HFF-Myc (cell line): ENCODE measurements around the gene SPATA13.

Experiments used
- DNase-seq: peaks from one replicate; pipeline ENCODE4 v3.0.0-alpha.2; 2011; ENCODE audit warnings: low read depth; ENCODE audit errors: extremely low read depth
- H3K4me3 ChIP-seq: replicated peaks from 2 replicates; pipeline ENCODE4 v1.5.1; 2011; ENCODE audit warnings: low read depth, mild to moderate bottlenecking, control low read depth, low read length
- TF ChIP-seq, protein P1 (sequence below): IDR thresholded peaks from 2 replicates; pipeline ENCODE4 v1.5.1; 2012; ENCODE audit warnings: mild to moderate bottlenecking, low read depth, low read length, control low read depth; ENCODE audit errors: missing control alignments

The SPATA13 gene

DNA sequence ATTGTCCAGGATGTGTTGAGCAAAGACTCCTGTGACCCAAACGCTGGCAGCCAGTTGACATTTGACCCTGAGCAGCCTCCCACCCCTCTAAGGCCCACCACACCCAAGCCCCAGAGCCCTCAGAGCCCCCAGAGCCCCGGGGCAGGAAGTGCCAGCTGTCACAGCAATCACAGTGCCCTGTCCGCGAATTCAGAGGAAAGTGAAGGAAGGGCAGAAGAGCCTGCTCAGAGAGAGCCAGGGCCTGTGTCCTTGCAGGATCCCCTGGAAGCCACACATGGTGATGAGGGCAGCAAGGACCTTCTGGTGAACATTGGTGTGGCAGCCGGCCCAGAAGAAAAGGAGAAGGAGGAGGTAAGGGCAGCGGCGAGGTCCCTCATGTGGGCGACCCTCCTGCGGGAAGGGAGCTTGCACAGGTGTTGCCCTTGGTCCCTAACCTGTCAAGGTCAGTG, 63.7 kb downstream of the SPATA13 start:
- DNase-seq: no peak
- no peak overlapping the region for H3K4me3 ChIP-seq
- TF ChIP-seq, protein P1, sequence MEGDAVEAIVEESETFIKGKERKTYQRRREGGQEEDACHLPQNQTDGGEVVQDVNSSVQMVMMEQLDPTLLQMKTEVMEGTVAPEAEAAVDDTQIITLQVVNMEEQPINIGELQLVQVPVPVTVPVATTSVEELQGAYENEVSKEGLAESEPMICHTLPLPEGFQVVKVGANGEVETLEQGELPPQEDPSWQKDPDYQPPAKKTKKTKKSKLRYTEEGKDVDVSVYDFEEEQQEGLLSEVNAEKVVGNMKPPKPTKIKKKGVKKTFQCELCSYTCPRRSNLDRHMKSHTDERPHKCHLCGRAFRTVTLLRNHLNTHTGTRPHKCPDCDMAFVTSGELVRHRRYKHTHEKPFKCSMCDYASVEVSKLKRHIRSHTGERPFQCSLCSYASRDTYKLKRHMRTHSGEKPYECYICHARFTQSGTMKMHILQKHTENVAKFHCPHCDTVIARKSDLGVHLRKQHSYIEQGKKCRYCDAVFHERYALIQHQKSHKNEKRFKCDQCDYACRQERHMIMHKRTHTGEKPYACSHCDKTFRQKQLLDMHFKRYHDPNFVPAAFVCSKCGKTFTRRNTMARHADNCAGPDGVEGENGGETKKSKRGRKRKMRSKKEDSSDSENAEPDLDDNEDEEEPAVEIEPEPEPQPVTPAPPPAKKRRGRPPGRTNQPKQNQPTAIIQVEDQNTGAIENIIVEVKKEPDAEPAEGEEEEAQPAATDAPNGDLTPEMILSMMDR: no peak

DNA sequence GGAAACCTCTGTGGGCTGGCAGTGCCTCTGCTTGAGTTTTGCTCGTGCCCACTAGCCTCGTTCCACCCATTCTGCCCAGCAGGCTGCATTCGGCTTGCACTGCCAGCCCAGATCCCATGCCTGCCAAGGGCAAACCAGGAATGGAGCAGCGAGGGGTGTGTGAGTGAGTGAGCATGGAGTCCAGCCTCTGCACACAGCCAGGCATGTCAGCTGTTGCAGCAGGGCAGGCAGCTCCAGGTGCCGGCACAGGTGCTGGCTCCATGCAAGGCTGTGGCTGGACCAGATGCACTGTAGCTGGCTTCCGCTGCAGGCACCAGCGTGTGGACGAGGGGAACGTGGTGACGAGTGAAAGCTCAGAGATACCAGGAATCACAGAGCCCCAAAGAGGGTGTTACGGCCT, 64.5 kb downstream of the SPATA13 start:
- TF ChIP-seq, protein P1: no peak
- no peak for DNase-seq
- no peak overlapping the region for H3K4me3 ChIP-seq

- TF ChIP-seq, protein P1: no peak
Observed at GRCh38 chr13:24225930-24226329, 65.4 kb downstream of the SPATA13 start.

GRCh38 chr13:24226762-24227161, 66.2 kb downstream of the SPATA13 start:
- no peak for DNase-seq
- TF ChIP-seq, protein P1: no peak
- no peak overlapping the region for H3K4me3 ChIP-seq

More at GRCh38 chr13:24225930-24226329, 65.4 kb downstream of the SPATA13 start:
- no peak for DNase-seq
- H3K4me3 ChIP-seq: no peak overlapping the region

DNA sequence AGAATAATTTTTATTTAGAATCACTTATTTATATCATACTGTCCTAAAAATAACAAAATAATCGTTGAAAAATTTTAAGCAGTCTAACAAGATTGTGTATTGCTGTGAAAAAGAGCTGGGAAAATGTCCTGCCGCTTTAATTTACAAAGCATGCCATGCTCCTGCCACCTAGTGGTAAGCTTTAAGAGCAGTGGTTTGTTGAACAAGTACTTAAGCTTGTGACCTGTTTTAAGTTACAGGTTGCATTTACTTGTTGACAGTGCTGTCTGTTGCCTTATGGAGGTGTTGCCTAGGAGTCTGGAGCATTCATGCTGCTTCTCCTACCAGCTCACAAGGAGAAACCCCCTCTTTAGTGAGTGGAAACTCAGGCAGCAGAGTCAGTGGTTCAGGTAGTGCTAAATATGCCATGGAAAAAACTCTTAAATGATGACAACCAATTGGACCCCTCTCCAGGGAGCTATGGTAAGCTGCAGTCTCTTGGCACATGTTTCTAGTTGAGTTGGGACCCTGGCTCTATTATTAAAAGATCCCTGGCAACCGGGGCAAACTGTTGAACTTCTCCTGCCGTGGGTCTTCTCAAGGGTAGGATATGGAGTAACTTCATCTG, 68.4 kb downstream of the SPATA13 start:
- TF ChIP-seq, protein P1: peak; percentile 88
- no peak overlapping the region for H3K4me3 ChIP-seq
- peak; percentile 36 for DNase-seq

- TF ChIP-seq, protein P1: no peak
- no peak for DNase-seq
- H3K4me3 ChIP-seq: no peak overlapping the region
Observed at GRCh38 chr13:24230428-24231072, 70.0 kb downstream of the SPATA13 start.

DNA sequence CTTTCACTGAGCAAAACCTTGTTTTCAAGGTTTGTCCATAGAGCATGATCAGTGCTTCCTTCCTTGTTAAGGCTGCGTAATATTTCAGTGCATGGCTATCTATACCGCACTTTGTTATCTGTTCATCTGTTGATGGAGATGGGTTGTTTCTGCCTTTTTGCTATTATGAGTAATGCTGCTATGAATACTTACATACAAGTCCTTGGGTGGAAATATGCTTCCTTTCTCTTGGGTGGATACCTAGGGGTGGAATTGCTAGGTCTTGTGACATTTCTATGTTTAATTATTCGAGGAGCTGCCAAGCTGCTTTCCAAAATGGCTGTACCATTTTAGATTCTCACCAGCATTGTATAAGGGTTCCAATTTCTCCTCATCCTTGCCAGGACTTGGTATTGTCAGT, 70.9 kb downstream of the SPATA13 start:
- DNase-seq: no peak
- TF ChIP-seq, protein P1: no peak
- H3K4me3 ChIP-seq: no peak overlapping the region
